Inferior parietal cortex (tissue), 1 donor: ENCODE results near the gene SPRTN.
A peak's percentile ranks its signal among the peaks of the same experiment; 100 is the strongest.
"Not testable (repeated sequence)": the region's sequence is repeated elsewhere in the genome, so short reads cannot be mapped to it uniquely, and the experiment has no call there.

Experiments
- DNase-seq: peaks from one replicate; pipeline ENCODE4 v3.0.0-alpha.2; 2016; ENCODE audit errors: extremely low spot score

The SPRTN gene

DNA sequence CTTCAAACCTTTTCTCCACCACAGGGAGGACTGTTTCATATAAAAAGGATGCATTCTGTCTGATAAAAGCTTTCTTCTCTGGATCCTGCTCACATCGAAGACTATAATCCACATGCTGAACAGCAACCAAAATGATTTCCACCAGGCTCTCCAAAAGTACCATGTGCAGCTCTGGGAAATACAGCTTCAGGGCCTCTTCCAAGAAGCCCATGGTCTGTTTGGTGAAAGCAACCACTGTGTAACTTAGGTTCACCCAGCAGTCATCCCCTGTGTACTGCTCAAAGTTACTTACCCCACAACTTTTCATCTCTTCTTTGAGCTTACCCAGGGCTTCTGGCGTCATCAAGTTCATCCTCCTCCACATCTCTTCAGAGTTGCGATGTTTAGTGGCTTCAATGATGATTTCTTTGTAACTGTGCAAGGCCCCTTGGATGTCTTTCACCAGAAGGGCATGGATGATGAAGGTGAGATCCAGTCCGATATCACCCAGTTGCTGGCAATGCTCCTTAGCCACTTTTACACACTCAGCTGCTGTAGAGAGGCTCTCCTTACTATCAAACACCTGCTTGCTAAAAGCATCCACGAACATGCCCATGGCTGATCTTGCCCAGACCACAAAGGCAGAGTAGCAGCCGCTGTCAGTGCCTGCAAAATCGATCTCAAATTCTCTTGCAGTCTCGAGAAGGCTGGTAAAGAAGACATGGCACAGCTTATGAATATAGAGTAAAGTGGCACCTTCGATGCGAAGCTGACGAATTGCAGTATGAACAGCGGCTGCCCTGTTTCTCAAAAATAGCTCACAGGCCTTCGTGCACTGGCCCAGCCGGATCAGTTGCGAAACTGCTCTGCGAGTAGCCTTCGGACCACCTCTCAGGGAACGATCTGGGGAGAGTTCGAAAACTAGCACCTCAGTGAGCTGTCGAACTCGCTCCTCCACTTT lies 2.2 kb upstream of the SPRTN start:
- DNase-seq: no peak

DNA sequence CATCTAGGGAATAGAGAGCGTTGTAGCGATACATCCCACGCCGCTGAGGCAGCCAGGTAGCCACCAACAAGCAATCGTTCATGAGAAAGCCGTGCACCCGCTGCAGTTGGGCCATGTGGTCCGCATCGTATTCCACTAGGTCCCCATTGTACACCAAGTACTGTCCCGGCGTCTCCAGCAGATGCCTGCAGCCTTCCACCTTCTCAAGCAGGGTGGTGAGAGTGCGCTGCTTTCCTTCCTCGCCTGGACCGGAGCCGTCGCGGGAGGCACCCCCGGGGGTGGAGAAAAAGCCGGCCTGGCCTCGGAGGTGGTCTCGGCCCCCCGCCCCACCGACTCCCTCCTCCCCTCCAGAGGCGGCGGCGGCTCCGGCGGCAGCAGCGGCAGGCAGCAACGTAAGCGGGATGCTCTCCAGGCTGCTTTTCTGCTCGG lies 1.0 kb upstream of the SPRTN start:
- no peak for DNase-seq

DNA sequence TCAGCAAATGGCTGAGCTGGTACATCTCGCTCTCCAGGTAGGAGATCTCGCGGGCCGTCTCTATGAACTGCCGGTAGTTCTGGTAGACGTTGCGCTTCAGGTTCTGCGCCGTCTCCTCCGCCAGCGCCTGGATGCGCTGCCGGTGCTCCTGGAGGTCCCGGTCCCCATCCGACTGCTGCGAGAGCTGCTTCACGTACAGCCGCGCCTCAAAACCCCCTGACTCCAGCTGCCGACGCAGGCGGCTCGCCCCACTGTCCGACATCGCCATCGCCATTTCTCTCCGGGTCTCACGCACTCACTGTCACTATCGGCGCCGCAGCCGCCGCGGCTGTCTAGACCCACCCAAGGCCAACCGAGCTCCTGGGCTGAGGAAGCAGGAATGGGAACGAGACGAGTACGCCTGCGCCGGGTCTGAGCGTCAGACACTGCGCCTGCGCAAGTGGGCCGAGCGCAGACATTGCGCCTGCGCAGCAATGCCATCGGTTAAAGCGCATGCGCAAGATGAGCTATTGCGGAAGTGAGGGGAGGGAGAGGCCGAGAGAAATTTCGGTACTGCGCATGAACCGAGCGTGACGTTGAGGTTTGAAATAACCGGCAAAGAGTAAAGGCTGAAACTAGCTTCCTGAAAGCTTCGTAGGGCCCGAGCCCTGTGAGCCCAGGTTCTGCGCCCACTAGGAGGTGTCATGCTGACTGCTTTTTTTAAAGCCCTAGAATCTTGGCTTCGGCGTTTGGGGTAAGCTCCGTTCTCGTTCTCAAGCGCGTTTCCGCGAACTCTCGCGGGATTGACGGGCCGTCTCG lies 422 bp upstream of the SPRTN start, which contains the start of gene EXOC8:
Gene EXOC8 (minus strand): TSS at position 381 of the 798 bp plus-strand sequence. CDS start 107 bp downstream, at position 274.
- peak; percentile 100 for DNase-seq

DNA sequence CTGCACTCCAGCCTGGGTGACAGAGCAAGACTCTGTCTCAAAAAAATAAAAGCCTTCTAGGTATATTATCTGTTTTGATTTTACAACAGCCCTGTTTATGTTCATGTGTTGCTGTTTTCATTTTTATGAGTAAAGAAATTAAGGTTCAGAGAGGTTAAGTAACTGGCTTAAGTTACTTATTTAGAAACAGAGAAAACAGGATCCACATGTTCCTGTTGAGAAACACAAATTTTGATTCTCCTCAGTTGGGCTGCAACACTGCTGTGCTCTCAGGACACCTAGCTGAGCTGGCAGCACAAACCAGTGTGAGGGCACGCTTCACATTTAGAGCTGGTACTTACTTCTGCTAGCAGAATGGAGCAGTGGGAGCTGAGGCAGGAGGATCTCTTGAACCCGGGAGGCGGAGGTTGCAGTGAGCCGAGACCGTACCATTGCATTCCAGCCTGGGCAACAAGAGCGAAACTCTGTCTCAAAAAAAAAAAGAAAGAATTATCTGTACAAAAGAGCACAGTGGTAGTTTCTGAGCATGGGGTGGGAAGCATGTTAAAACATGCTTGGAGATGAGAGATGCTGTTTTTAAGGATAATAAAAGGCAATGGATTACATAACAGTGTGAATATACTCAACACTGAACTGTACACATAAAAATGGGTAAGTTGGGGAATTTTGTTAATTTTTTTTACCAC lies 2.4 kb downstream of the SPRTN start:
- DNase-seq: no peak

DNA sequence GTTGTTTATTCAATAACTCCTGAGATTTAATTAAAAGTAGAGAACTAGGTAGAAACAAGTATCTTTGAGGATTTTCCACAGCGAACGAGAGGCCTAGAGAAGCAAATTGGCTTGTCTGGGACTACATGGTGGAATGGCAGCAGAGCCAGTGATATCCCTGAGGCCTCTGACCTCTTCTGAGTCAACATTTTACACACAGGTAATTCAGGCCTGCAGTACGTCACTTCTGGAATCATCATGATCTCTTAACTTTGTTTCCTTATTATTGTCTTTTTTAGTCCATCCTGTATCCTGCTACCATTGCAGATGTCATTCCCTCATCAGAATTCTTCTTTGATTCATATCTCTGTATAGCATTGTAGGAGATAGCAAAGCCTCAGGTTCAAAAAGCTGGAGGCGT lies 9.9 kb downstream of the SPRTN start:
- DNase-seq: no peak

DNA sequence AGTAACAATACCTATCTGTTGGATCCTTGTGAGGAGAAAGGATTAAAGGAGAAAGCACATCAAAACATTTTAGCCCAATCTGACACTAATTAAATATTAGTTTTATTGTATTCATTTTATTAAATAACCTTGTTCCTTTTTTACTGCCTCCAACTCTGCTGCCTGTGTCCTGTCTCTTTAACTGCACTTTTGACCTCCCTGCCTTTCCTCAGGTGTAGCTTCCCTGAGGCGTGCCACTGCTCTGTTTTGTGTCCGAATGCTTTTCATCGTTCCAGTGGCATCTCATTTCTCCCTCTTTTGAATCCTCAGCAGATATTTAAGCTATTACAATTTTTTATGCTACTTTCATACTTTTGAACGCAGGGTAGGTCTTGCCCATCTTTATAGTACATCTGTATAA lies 10.3 kb downstream of the SPRTN start:
- no peak for DNase-seq

DNA sequence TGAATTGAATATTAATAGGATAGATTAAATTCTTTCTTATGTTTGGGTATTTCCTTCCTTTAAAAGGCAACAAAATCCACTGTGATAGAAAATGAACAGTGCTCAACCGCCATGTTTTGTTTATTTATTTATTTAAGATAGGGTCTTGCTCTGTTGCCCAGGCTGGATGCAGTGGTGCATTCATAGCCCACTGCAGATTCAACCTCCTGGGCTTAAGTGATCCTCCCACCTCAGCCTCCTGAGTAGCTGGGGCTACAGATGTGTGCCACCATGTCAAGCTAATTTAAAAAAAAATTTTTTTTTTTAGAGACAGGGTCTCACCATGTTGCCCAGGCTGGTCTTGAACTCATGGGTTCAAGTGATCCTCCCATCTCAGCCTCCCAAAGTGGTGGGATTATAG lies 10.8 kb downstream of the SPRTN start:
- not testable (repeated sequence) for DNase-seq

DNA sequence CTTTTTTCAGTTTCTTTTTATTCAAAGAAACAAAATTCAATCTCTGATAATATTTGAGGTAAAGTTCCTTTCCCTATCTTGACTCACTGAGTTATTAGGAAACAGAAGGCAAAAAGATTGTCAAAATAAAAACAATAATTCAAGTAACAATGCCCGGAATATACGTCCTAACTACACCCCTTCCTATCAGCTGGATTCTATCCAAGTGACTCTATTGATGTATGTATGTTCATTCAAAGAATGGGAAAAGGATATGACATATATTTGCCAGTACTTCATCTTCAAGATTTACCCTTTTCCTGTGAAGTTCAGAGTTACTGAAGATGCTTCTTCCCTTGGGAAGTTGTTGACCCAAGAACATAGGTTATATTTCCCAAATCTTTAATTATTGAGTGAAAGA lies 13.7 kb downstream of the SPRTN start:
- no peak for DNase-seq

DNA sequence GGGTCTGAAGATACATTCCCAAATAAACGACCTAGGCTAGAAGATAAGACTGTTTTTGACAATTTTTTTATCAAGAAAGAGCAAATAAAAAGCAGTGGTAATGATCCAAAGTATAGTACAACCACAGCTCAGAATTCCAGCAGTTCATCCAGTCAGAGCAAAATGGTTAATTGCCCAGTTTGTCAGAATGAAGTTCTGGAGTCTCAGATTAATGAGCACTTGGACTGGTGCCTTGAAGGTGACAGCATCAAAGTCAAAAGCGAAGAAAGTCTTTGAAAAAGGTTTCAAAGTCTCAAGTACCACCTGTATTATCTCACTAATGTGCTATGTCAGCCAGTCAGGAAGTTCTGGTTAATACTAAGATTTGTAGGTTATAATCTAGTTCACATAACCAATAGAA lies 15.0 kb downstream of the SPRTN start:
- no peak for DNase-seq

DNA sequence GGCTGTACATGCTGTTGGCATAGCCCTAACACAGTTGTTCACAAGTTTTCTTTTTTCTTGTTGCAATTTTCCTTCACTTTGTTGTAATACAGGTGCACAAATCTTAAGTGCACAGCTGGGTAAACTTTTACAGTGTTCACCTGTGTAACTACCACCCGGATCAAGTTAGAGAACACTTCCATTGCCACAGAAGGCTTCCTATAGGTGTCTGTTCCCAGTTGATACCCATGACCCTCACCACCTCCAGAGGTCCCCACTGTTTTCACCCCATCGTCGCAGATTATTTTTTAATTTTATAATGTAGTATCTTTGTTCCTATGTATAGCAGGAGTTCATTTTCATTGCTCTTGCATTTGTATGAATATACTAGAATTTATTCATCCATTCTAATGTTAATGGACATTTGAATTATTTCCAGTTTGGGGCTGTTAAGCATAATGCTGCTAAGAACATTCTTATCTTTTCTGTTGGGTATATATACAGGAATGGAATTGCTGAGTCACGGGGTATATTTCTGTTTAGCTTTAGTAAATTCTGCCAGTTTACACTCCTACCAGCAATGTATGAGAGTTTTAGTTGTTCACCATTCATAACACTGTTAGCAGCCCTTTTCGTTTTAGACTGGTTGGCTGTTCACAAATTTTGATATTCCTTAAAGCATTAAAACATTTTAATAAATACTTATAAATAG lies 16.4 kb downstream of the SPRTN start:
- no peak for DNase-seq

DNA sequence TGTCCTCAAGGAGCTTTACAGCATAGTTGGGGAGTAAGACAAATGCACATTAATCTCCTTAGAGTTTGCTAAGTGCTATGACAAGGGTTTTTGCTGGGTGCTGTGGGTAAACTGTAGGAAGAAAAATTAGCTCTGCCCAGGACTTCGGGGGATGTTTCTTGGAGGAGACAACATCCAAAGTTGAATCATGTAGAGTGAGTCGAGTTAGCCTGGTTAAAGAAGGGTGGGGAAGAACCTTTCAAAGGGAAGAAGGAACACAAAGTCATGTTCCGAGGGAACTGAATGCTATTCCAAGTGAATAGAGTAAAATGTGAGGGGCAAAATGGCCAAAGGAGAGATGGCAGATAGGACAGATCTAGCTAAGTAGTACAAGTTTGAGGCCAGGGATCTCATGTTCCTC lies 17.1 kb downstream of the SPRTN start:
- no peak for DNase-seq

DNA sequence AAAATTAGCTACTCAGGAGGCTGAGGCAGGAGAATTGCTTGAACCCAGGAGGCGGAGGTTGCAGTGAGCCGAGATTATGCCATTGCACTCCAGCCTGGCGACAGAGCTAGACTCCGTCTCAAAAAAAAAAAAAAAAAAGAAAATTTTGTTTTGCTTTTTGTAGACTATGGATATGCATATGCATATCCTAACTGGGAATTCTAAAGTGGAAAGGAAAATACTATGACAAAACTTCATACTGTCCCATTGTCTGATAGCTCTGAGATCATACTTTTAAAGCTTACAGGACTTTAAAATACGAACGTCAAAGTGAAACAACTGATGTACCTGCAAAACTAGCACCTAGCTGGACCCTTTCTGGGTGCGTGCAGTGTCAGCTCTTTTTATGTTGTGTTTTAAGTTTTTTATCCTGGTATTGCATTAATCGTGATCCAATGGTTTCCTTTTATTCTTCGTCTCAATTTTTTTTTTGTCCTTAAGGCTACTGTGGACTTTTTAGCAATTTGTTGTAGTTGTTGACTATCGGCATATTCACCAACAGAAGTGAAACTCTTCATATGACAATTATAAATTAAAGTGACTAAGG lies 19.2 kb downstream of the SPRTN start:
- DNase-seq: no peak

DNA sequence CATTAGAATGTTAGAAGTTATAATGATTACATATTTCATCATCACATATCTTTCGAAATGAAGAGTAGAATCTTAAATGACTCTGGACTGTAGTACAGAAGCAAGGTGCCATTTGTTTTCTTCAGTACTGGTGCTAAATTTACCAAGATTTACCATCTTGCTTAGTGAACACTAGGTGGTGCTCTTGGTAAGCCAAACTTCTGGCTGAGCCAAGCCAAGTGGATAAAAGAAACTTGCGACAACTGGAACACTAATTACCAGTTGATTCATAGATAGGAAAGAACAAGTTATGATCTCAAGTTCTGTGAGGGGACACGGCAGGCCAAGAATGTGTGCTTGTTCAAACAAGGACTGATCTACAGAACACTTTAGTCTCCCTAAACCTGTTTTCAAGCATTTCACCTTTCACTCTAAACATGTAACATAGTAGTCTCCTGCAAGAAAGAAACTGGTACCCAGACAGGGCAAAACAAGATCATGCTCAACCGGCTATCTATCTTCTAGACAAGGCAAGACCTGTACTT lies 19.8 kb downstream of the SPRTN start:
- peak; percentile 80 for DNase-seq

DNA sequence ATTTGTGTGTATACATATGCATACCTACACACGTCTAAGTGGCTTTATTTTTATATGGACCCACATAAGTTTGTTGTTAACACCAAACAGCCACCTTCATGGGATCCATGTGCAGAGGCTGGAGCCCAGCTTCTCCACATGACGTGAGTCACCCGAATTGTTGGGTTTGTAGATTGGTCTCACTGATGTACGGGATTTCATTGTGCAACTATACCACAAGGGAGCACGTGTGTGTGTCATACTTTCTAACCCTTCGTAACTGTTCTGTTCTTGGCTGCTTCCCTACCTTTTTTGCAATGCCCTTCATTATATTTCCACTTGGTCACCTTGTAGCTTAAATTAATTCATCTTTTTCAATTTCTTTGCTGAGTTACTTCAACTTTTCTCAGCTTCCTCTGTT lies 21.0 kb downstream of the SPRTN start:
- no peak for DNase-seq

DNA sequence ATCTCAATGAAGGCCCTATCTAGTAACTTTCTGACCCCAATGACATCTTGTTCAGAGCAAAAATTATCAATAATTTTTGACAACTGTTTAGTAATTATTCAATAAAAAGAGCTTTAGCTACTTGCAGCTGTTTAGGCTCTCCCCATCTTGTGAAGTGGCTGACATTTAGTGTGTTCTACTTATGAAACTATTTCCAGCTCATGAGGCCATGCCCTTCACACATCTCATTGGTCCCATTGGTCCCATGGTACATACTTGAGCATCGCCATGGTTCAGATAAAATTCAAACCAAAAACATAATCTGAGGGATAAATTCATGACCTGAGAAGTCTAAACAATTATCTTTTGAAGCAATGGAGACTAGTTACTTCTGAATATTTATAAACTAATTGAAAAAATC lies 24.2 kb downstream of the SPRTN start:
- DNase-seq: no peak

DNA sequence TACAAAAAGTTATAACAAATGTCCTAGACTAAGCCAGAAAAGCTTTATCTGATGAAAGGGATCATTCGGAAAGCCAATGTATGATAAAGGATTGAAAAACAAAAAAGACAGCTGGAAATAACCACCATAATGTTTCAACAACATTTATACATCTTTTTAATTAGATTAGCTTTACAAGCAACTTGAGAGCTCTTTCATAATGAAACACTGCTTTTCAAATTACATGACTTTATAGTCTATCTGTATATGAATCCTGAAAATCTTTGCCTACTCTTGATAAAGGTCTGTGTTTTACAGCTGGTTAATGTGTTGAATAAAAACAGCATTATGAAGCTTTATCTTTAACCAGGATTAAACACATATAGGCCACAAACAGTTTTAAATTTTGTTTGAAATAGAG lies 25.5 kb downstream of the SPRTN start:
- DNase-seq: no peak

DNA sequence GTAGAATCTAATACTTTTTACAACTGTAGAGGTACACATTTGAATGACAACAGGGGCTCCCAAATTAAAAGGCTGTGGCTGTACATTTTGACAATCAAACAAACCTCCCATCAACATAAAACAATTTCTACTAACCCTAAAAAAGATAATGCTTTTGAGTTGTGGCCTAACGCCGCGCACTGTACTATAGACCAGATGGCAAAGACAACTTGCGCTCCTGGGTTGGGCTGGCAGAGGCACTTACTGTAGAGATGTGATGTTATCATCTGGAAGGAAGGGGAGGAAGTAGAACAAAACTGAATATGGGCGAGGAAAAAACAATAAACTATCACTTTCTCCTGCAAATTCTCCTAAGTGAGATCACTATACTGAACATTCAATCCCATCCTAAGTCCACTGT lies 26.1 kb downstream of the SPRTN start:
- DNase-seq: no peak

DNA sequence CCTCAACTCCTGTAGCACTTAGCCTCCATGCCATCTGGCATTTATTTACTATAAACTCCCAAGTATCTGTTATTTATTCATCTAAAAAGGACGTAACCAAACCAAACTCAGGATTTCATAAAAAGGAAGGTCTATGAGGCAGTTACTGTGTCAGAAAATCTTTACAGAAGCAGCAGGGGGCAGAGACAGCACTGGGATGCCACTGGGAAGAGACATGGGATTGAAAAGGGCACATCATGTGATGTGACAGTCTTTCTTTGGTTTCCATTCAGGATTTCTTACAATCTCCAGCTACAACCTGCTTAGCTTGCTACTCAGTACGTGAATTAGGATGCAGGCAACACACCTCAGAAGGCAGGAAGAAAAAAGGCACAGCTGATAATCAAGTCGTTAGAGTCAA lies 31.2 kb downstream of the SPRTN start:
- peak; percentile 55 for DNase-seq

DNA sequence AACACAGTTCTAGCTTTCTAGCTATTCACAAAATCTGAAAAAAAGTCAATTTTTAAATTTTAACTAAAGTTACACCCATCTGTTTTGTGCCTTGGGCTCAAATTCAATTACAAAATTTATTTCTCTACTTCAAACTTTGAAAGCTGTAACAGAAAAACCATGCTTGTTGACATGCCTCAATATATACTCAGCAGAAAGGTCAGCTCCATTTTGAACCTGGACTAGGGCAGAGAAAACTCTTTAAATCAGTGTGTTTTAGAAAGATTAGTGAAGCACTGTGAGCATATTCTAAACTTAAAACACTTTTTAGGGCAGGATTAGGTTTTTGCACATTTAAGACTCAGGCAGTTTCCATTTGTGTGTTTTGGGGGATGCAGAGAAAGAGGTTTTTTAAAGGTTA lies 34.4 kb downstream of the SPRTN start:
- DNase-seq: no peak

DNA sequence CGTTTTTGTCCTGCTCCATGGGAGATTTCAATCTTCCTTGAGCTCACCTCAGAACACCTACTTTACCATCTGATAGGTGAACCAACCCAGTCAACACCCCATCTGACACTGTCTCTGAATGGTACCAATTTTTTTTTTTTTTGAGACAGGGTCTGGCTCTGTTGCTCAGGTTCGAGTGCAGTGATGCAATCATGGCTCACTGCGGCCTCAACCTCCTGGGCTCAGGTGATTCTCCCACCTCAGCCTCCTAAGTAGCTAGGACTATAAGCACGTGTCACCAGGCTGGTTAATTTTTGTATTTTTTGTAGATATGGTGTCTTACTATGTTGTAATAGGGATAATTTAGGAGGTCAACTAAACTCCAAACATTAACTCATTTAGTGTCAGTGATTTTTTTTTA lies 36.3 kb downstream of the SPRTN start:
- DNase-seq: no peak

DNA sequence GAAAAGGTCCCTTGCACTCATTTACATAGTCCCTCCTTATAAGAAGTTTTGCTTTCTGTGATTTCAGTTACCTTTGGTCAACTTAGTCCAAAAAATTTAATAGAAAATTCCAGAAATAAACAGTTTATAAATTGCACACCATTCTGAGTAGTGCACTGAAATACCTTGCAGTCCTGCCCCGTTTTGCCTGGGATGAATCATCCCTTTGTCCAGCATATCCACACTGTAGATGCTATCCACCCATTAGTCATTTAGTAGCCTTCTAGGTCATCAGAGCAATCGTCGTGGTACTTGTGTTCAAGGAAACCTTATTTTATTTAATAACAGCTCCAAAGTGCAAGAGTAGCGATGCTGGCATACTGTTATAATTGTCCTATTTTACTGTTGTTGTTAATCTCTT lies 38.0 kb downstream of the SPRTN start:
- no peak for DNase-seq
